T-cell (primary cell): ENCODE measurements around the gene SYDE1. TPM values are rescaled to one million over a fixed set of nuclear protein-coding genes. Genes with fewer than 3 reads are reported as not detected.

Source experiments
- ATAC-seq, 4 experiments: fragments of 200-7000 bp in 3 of 4; fragments of 150-1000 bp in 1 of 4; cut with Tn5 transposase; replicated peaks in 1 of 4; 1 replicate in 3 of 4; 2 replicates in 1 of 4; pipeline ENCODE4 v1.10.0; 2021; ENCODE audit warnings: moderate library complexity in 3 of 4, mild to moderate bottlenecking in 2 of 4, moderate number of reproducible peaks in 1 of 4
- CTCF ChIA-PET, 2 donors: fragments of 300-600 bp; sonication (Branson Sonifier 250); formaldehyde crosslinking; loops; one replicate each; lab custom pipeline; 2022; ENCODE audit warnings: antibody characterized with exemption in 2 of 2; lab: Charles Lee
- POLR2A ChIA-PET, 2 donors: fragments of 300-600 bp; sonication (Branson Sonifier 250); formaldehyde crosslinking; loops; one replicate each; lab custom pipeline; 2022; ENCODE audit warnings: antibody characterized with exemption in 2 of 2; lab: Charles Lee
- DNase-seq, 35 experiments: peaks; one replicate each; pipeline versions ENCODE4 v3.0.0 to v3.0.0-alpha.2; 2013 to 2023
- H3K27ac ChIP-seq: one replicate; pipeline ENCODE4 v1.5.1; 2013; ENCODE audit warnings: low read length
- H3K27me3 ChIP-seq, 2 experiments: replicated peaks in 1 of 2; 1 replicate in 1 of 2; 2 replicates in 1 of 2; pipeline versions ENCODE4 v1.6.1 to v1.7.0; 2013; ENCODE audit warnings: low read length in 1 of 2, mixed read lengths in 1 of 2; ENCODE audit not compliant: control insufficient read depth in 2 of 2, insufficient read depth in 2 of 2; ENCODE audit errors: extremely low read depth in 1 of 2
- H3K36me3 ChIP-seq, 2 donors: 1 replicate in 1 of 2; 2 replicates in 1 of 2; pipeline versions ENCODE4 v1.6.1 to v1.7.0; 2013; ENCODE audit warnings: low read length in 1 of 2; ENCODE audit not compliant: control insufficient read depth in 2 of 2, insufficient read depth in 1 of 2; ENCODE audit errors: extremely low read depth in 1 of 2
- H3K4me1 ChIP-seq, 2 experiments: 1 replicate in 1 of 2; 2 replicates in 1 of 2; pipeline versions ENCODE4 v1.6.1 to v1.7.0; 2013; ENCODE audit warnings: low read length in 2 of 2, mixed read lengths in 1 of 2; ENCODE audit not compliant: insufficient read depth in 2 of 2, control insufficient read depth in 1 of 2; ENCODE audit errors: extremely low read depth in 1 of 2
- H3K4me3 ChIP-seq, 2 donors: 1 replicate in 1 of 2; 2 replicates in 1 of 2; pipeline versions ENCODE4 v1.5.1 to v1.7.0; 2013; ENCODE audit warnings: mild to moderate bottlenecking in 2 of 2, low read length in 1 of 2, moderate library complexity in 1 of 2; ENCODE audit not compliant: control insufficient read depth in 1 of 2; ENCODE audit errors: extremely low read depth in 1 of 2
- H3K9me3 ChIP-seq: 2 replicates; pipeline ENCODE4 v1.7.0; 2013
- H3K27ac Mint-ChIP-seq, 2 donors: one replicate each; pipeline ENCODE4 v1.8.0; 2020 to 2021; ENCODE audit warnings: mild to moderate bottlenecking in 2 of 2, mixed read lengths in 2 of 2
- H3K27me3 Mint-ChIP-seq, 2 donors: one replicate each; pipeline ENCODE4 v1.8.0; 2021 to 2022; ENCODE audit warnings: mixed read lengths in 2 of 2
- H3K36me3 Mint-ChIP-seq: one replicate; pipeline ENCODE4 v1.8.0; 2021; ENCODE audit warnings: mixed read lengths
- H3K4me1 Mint-ChIP-seq, 3 donors: one replicate each; pipeline ENCODE4 v1.8.0; 2020 to 2022; ENCODE audit warnings: mixed read lengths in 3 of 3, mild to moderate bottlenecking in 1 of 3
- H3K4me3 Mint-ChIP-seq, 3 donors: one replicate each; pipeline ENCODE4 v1.8.0; 2020 to 2022; ENCODE audit warnings: mild to moderate bottlenecking in 3 of 3, mixed read lengths in 3 of 3, moderate library complexity in 3 of 3
- H3K9me3 Mint-ChIP-seq, 3 donors: one replicate each; pipeline ENCODE4 v1.8.0; 2020 to 2022; ENCODE audit warnings: mixed read lengths in 3 of 3
- WGBS: methylation state at CpG from one replicate; pipeline ENCODE4 v1.1.5; 2013; ENCODE audit warnings: missing lambda C conversion rate; ENCODE audit not compliant: insufficient coverage; 5-methylcytosine and 5-hydroxymethylcytosine counted together
- total RNA-seq, 35 experiments: library from RNA in 6 of 35; stranded (reverse) in 6 of 35; fragments of 120-200 nt in 1 of 35; gene quantifications; one replicate each; pipeline versions ENCODE4 v1.2.1 to v1.2.4 and lab custom pipeline; 2013 to 2026

Gene SYDE1
- total RNA-seq, 5 donors from 2014 or later (not counting 1 experiment from before 2014, with no cell fraction given), result 0.18 to 0.58 (median 0.26) TPM

DNA sequence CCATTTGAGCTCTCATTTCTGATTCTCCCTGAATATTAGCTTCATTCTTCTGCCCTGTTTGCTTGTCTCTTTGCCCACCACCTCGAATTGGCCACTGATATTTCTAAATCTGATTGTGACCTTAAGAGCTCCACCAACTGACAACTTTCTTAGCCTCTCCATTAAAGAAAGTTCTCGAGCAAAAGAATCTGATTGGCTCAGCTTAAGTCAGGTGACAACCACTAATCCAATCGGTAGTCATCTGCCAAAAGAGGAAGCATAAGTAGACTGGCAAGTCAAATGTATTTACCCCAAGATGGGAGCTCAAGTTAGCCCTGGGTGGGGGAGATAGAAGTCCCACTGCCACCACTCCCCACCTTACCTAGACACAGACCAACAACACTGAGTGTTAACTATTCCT, 52.0 kb downstream of the SYDE1 start:
- no peak overlapping the region for H3K4me3 Mint-ChIP-seq
- Histone ChIP-seq H3K27ac (no peak overlapping the region), H3K9me3 (no peaks in the 10 kb centered on the region), H3K36me3 (no peaks in the 10 kb centered on the region), H3K27me3 (peaks cover 0 to 6% of the 10 kb centered on the region in 2 experiments), H3K4me3 (no peak overlapping the region), H3K4me1 (no peaks in the 10 kb centered on the region)
- H3K27ac Mint-ChIP-seq, result no peak overlapping the region
- H3K27me3 Mint-ChIP-seq, result peaks cover 6 to 9% of the 10 kb centered on the region in 2 donors
- 57% methylated on average over 1 of the region's 3 CpGs for WGBS
- H3K4me1 Mint-ChIP-seq, result no peaks in the 10 kb centered on the region
- ChIA-PET CTCF (no interaction called here), POLR2A (interaction anchor here in 1 of 2 donors (0.5 to 0.6 kb wide), 2 partner anchors 28 to 150 kb away, joined by 4 read pairs; no protein-coding TSS in a partner anchor)
- no peak for ATAC-seq
- H3K36me3 Mint-ChIP-seq, result no peaks in the 10 kb centered on the region
- peaks cover 0 to 3% (median 3%) of the 10 kb centered on the region in 3 donors for H3K9me3 Mint-ChIP-seq
- DNase-seq, result no peak

DNA sequence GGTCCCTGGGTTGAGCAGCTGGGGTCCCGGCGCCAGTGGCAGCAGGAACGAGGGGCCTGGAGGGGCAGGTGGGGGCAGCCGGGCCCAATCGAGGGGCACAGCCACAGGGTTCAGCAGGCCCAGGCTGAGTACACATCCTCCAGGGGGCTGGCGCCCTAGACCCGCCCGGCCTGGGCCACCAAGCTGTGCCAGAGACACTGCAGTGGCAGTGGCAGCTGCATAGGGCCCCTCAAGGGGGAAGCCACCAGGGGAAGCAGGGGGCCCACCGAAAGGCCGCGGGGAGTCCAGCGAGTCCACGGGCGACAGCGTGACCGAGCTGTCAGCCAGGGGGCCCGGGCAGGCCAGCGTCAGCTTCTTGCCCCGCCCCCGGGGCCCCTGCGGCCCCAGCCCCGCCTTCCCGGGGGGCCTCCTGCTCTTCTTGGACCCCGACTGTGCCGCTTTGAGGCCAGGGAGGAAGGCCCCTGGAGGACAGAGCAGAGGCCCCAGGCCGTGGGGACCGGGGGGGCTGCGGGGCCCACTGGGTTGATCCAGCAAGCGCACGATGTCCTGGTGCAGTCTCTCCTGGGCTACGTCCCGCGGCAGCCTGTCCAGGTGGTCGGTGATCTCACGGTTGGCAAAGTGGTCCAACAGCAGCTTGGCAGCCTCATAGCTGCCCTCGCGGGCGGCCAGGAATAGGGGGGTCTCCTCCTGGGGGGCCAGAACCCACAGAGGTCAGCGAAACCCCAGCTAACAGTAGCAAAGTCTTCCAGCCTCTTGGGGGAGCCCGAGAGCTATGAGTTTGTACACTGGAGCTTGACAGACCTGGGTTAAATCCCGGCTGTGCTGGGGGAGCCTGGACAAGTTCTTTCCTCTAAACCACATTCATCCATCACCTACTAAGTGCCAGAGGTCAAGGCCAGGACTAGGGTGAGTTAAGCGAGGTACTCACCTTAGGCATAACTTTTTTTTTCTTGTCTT, 54.1 kb downstream of the SYDE1 start:
- CTCF ChIA-PET, result no interaction called here
- Mint-ChIP-seq H3K4me3 (no peak overlapping the region), H3K4me1 (no peaks in the 10 kb centered on the region), H3K27me3 (peaks cover 3% of the 10 kb centered on the region in 2 donors), H3K9me3 (peaks cover 0 to 5% (median 5%) of the 10 kb centered on the region in 3 donors), H3K36me3 (no peaks in the 10 kb centered on the region), H3K27ac (no peak overlapping the region)
- POLR2A ChIA-PET, result interaction anchor here in 1 of 2 donors (0.5 kb wide), 1 partner anchor 26 kb away, joined by 3 read pairs; no protein-coding TSS in a partner anchor
- ATAC-seq, result no peak
- Histone ChIP-seq H3K36me3 (no peaks in the 10 kb centered on the region), H3K4me1 (no peaks in the 10 kb centered on the region), H3K27ac (no peak overlapping the region), H3K27me3 (peaks cover 0 to 22% of the 10 kb centered on the region in 2 experiments), H3K9me3 (no peaks in the 10 kb centered on the region), H3K4me3 (no peak overlapping the region)
- 86% methylated on average over 37 of the region's 42 CpGs for WGBS
- peak in 1 of 35 experiments; percentile 20 for DNase-seq

Other genes with a start within 250 kb of the SYDE1 start
- not detected for gene OR7A17, start 221.3 kb upstream of the SYDE1 start, total RNA-seq
- not detected for gene OR7C2, start 165.9 kb upstream of the SYDE1 start, total RNA-seq
- gene SLC1A6, start 127.5 kb upstream of the SYDE1 start, total RNA-seq, result not detected
- gene CASP14, start 57.9 kb upstream of the SYDE1 start, total RNA-seq, result not detected
- not detected for gene OR1I1, start 25.2 kb upstream of the SYDE1 start, total RNA-seq
- gene NOTCH3, start 93.6 kb downstream of the SYDE1 start, total RNA-seq, result under 1 TPM in 4 of 5 donors, not detected in 1; 0.16 to 0.85 (median 0.48) TPM
- gene EPHX3, start 125.0 kb downstream of the SYDE1 start, total RNA-seq, result under 1 TPM in 1 of 5 donors, not detected in 4; 0.23 TPM
- 100 to 1,000 TPM; 115 to 154 (median 139) TPM for gene BRD4, start 225.1 kb downstream of the SYDE1 start, total RNA-seq